Measurements from ENCODE around the gene AP2S1.

GRCh38 chr19:46896076-46896794, 45.6 kb upstream of the AP2S1 start:
- TF ChIP-seq YY1 (IDR thresholded peaks at IDR 0.05; ENCODE audit: insufficient read depth, insufficient read length) (no peak), ZNF274 (IDR thresholded peaks at IDR 0.05; ENCODE audit: low read depth, low read length) (no peak)
